ENCODE data around the gene RSPO4.

The RSPO4 gene

GRCh38 chr20:1019344-1019743 lies 17.2 kb upstream of the RSPO4 start:
- Mint-ChIP-seq H3K9me3 (no peaks in the 10 kb centered on the region), H3K4me3 (no peak overlapping the region), H3K4me1 (ENCODE audit: low read depth in 2 of 2) (no peaks in the 10 kb centered on the region), H3K36me3 (ENCODE audit: insufficient read depth) (no peaks in the 10 kb centered on the region), H3K27me3 (peaks cover 38 to 47% of the 10 kb centered on the region in 2 donors), H3K27ac (no peak overlapping the region)
- ATAC-seq (replicated peaks) (no peak), DNase-seq (no peak)

- no peak overlapping the region for H3K4me3 Mint-ChIP-seq
- H3K27ac Mint-ChIP-seq, result no peak overlapping the region
- DNase-seq (no peak), ATAC-seq (replicated peaks) (no peak)
- H3K36me3 Mint-ChIP-seq (ENCODE audit: insufficient read depth), result no peaks in the 10 kb centered on the region
- H3K9me3 Mint-ChIP-seq, result no peaks in the 10 kb centered on the region
- peaks cover 25 to 44% of the 10 kb centered on the region in 2 donors for H3K27me3 Mint-ChIP-seq
- no peaks in the 10 kb centered on the region for H3K4me1 Mint-ChIP-seq (ENCODE audit: low read depth in 2 of 2)
Observed at GRCh38 chr20:1017677-1018076, 15.6 kb upstream of the RSPO4 start.

DNA sequence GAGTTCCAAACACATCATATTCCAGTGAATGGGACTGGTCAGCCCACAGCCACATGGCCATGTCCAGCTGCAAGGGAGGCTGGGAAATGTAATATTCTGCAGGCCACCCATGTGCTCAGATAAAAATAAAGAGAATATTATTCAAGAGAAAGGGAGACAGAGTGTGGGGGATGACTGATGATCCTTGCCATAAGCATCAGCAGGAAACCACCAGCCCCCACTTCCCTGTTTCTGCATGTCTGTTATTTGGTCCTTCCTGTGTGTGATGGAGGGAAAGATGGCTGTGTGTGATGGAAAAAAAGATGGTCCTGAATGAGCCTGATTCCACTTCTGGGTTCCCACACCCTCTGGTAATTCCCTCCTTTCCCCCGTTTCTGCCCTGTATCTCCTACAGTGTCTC lies 13.1 kb upstream of the RSPO4 start:
- Mint-ChIP-seq H3K27ac (no peak overlapping the region), H3K27me3 (peaks cover 33 to 47% of the 10 kb centered on the region in 2 donors), H3K36me3 (ENCODE audit: insufficient read depth) (no peaks in the 10 kb centered on the region), H3K9me3 (no peaks in the 10 kb centered on the region), H3K4me3 (no peak overlapping the region), H3K4me1 (ENCODE audit: low read depth in 2 of 2) (no peaks in the 10 kb centered on the region)
- no peak for DNase-seq
- ATAC-seq (replicated peaks), result no peak

- H3K4me3 Mint-ChIP-seq, result no peak overlapping the region
- no peak overlapping the region for H3K27ac Mint-ChIP-seq
- ATAC-seq (replicated peaks) (no peak), DNase-seq (no peak)
- H3K36me3 Mint-ChIP-seq (ENCODE audit: insufficient read depth), result no peaks in the 10 kb centered on the region
- H3K27me3 Mint-ChIP-seq, result peaks cover 40 to 47% of the 10 kb centered on the region in 2 donors
- no peaks in the 10 kb centered on the region for H3K4me1 Mint-ChIP-seq (ENCODE audit: low read depth in 2 of 2)
- H3K9me3 Mint-ChIP-seq, result no peaks in the 10 kb centered on the region
Observed at GRCh38 chr20:1014471-1014870, 12.4 kb upstream of the RSPO4 start.

DNA sequence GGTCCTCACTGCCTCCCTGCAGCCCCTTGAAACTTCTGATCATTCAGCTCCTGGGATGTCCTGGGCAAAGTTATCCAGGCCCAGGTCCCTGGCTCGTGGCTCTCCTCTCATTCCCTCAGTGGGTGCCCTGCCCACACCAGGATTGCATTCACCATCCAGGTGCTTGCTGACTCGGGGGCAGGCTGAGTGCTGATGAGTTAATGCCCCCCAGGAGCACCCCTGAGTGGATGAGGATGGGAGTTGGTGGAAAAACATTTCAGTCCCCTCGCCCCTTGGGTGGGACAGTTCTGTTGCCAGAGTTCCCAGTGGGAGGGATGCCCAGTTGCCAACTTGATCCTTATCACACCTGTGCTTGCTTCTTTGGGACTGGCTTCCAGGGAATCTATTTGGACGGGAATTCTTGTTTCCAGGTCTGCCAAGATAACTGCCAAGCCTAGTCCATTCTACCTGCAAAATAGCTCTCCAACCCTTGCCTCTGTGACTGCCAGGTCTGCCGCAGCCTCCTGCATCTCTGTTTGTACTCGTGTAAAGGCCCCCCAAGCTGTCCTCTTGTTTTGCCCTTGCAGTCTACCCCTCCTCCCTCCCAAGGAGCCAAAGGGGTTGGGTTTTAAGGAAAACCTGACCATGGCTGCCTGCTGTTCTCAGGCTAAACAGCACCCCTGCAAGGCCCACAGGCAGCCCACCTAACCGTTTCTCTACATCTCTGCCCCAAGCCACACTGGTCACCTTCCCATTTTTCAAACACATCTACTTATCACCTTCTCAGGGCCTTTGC lies 11.6 kb upstream of the RSPO4 start:
- Mint-ChIP-seq H3K36me3 (ENCODE audit: insufficient read depth) (no peaks in the 10 kb centered on the region), H3K27ac (no peak overlapping the region), H3K27me3 (peaks cover 40 to 47% of the 10 kb centered on the region in 2 donors), H3K9me3 (no peaks in the 10 kb centered on the region), H3K4me1 (ENCODE audit: low read depth in 2 of 2) (no peaks in the 10 kb centered on the region), H3K4me3 (no peak overlapping the region)
- DNase-seq (no peak), ATAC-seq (replicated peaks) (no peak)

GRCh38 chr20:1012359-1013168 lies 10.5 kb upstream of the RSPO4 start:
- Mint-ChIP-seq H3K36me3 (ENCODE audit: insufficient read depth) (no peaks in the 10 kb centered on the region), H3K4me1 (ENCODE audit: low read depth in 2 of 2) (no peaks in the 10 kb centered on the region), H3K27ac (no peak overlapping the region), H3K27me3 (peaks cover 42 to 54% of the 10 kb centered on the region in 2 donors), H3K9me3 (no peaks in the 10 kb centered on the region), H3K4me3 (no peak overlapping the region)
- ATAC-seq (replicated peaks) (no peak), DNase-seq (no peak)

DNA sequence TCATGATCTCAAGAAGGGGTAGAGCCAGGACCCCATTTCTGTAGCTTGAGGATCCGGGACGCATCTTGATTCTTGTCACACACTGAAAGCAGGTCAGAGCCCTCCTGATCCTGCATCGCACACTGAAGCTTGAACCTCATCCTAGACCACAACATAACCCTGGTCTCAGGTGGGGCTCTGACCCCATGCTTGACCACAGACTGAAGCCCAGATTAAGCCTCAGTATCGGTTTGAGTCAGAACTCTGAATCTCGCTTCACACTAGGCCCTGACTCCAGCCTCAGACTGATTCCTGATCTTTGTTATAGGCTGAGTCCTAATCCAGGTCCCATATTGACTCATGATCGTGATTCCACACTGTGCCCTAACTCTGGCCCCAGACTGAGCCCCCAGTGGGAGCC lies 8.5 kb upstream of the RSPO4 start:
- H3K36me3 Mint-ChIP-seq (ENCODE audit: insufficient read depth), result no peaks in the 10 kb centered on the region
- no peaks in the 10 kb centered on the region for H3K9me3 Mint-ChIP-seq
- H3K27me3 Mint-ChIP-seq, result peaks cover 35 to 61% of the 10 kb centered on the region in 2 donors
- H3K4me3 Mint-ChIP-seq, result no peak overlapping the region
- H3K4me1 Mint-ChIP-seq (ENCODE audit: low read depth in 2 of 2), result no peaks in the 10 kb centered on the region
- DNase-seq (no peak), ATAC-seq (replicated peaks) (no peak)
- no peak overlapping the region for H3K27ac Mint-ChIP-seq

- no peak overlapping the region for H3K27ac Mint-ChIP-seq
- H3K4me3 Mint-ChIP-seq, result no peak overlapping the region
- H3K4me1 Mint-ChIP-seq (ENCODE audit: low read depth in 2 of 2), result peaks cover 6 to 9% of the 10 kb centered on the region in 2 donors
- no peaks in the 10 kb centered on the region for H3K9me3 Mint-ChIP-seq
- H3K27me3 Mint-ChIP-seq, result peaks cover 54 to 80% of the 10 kb centered on the region in 2 donors
- ATAC-seq (replicated peaks) (no peak), DNase-seq (no peak)
- no peaks in the 10 kb centered on the region for H3K36me3 Mint-ChIP-seq (ENCODE audit: insufficient read depth)
Observed at GRCh38 chr20:1005452-1006027, 3.4 kb upstream of the RSPO4 start.

DNA sequence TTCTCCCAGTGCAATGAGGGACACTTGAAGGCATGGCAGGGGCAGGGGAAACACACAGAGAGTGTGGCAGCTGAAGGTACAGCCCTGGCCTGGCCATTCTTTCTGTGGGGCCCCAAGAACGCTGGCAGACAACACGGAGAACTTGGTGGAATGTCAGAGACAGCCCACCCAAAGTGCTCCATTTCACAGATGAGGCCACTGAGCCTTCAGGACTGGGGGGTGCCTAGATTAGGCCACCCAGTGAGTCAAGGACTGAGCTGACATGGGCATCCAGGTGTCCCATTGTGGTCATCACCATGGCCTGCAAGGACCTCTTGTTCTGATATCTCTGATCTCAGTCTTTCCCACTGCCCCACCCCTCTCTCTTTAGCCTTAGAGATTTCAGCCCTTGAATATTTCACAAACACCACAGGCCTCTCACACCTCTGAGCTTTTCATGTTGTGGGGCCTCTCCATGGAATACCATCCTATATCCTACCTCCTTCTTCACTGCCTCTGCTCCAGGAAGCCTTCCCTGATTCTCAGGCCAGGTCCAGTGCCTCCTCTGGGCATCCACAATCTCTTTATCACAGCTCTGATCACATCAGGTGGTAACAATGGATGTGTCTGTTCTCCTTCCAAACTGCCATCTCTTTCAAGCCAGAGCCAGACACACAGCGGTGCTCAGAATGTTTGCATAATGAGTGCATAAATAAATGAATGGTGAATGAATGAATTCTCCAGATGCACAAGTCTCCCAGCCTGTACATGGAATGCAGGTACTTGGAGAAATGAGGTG lies 2.0 kb upstream of the RSPO4 start:
- Mint-ChIP-seq H3K27ac (no peak overlapping the region), H3K4me1 (ENCODE audit: low read depth in 2 of 2) (peaks cover 6 to 9% of the 10 kb centered on the region in 2 donors), H3K9me3 (no peaks in the 10 kb centered on the region), H3K36me3 (ENCODE audit: insufficient read depth) (no peaks in the 10 kb centered on the region), H3K27me3 (peaks cover 57 to 80% of the 10 kb centered on the region in 2 donors), H3K4me3 (no peak overlapping the region)
- ATAC-seq (replicated peaks) (no peak), DNase-seq (no peak)

DNA sequence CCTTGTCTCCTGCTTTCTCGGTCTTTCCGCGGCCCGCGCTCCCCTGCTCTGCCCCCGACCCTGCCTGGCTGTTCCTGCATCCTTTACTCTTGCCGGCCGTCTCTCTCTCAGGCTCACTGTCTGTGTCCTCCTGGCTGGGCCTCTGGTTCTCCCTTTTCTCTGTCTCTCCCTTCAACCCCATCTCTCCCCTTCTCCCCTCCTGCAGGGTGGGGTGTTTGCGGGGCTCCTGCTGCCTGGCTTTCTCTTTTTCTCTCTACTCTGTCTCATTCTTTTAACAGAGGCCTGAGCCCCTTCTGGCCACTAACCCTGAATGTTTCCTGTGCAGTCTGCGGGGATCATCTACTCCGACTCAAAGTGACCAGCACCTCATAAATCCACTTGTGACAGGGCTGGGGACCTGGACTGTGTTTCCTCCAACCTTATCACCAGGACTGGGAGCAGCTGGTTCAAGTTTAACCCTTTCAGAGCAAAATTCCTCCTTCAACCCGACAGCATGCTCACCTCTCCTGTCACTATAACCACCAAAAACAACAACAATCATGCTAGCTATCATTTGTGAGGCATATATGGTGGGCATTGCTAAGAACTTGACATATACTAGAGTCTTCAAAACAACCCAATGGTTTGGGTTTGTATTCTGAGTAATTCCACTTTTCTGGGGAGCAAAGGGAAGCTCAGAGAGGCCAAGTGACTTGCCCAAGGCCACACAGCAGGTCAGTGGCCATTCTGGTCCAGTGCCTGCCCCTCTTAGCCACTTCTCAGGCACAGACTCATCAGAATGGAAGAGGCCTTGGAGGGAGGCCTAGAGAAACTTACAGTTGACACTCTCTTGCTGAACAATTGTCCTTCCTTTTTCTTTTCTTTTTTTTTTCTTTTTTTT lies 811 bp upstream of the RSPO4 start:
- DNase-seq, result no peak
- Mint-ChIP-seq H3K4me3 (peak overlapping the region in 1 of 2 donors; percentile 30), H3K9me3 (no peaks in the 10 kb centered on the region), H3K4me1 (ENCODE audit: low read depth in 2 of 2) (peaks cover 6 to 9% of the 10 kb centered on the region in 2 donors), H3K27ac (no peak overlapping the region), H3K36me3 (ENCODE audit: insufficient read depth) (no peaks in the 10 kb centered on the region), H3K27me3 (peaks cover 54 to 80% of the 10 kb centered on the region in 2 donors)
- ATAC-seq (replicated peaks), result no peak

DNA sequence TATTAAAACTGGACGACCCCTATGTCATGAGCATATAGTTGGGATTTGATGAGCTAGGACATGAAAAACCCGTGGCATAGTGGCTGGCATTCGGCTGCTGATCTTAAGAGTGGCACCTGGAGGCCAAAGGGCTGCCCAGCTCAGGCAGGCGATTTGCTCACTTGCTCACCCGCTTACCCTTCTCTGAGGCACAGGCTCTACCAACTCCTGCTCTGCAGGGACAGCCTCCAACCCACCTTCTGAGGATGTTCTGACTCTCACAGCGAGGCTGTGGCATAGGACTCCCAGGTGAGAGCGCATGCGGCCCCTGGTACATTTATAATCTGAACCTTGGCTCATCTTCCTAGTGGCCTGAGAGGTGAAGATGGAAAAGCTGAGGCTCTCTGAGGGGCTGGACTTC lies 995 bp downstream of the RSPO4 start:
- Mint-ChIP-seq H3K4me3 (no peak overlapping the region), H3K27ac (no peak overlapping the region), H3K36me3 (ENCODE audit: insufficient read depth) (no peaks in the 10 kb centered on the region), H3K4me1 (ENCODE audit: low read depth in 2 of 2) (peaks cover 6 to 9% of the 10 kb centered on the region in 2 donors), H3K9me3 (no peaks in the 10 kb centered on the region), H3K27me3 (peaks cover 48 to 91% of the 10 kb centered on the region in 2 donors)
- ATAC-seq (replicated peaks) (no peak), DNase-seq (no peak)

DNA sequence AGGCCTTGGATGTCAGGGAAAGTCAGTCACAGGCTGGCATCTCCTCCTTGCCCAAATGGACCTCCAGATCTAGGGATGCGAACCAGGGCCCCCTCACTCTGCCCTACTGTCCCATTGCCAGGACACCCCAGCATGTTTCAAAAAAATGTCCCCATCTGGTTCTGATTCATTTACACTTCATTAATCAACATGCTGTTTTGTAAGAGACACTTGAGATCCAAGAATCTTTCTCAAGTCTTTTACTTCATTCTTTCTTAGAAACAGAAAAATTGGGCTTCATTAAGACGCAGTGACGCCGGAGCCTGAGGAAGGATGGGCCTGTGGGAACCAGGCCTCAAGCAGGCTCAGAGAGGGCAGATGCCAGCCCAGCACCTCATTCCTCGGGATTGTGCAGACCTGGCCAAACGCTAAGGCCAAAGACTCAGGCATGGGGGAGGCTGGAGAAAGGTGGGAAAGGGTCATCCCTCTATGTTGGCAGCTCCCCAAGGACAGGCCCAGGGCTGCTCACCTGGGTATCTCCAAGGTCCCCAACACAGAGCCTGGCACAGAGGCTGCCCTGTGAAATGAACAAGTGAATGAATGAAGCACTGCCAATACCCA lies 3.8 kb downstream of the RSPO4 start:
- Mint-ChIP-seq H3K36me3 (ENCODE audit: insufficient read depth) (no peaks in the 10 kb centered on the region), H3K4me3 (no peak overlapping the region), H3K27me3 (peaks cover 39 to 76% of the 10 kb centered on the region in 2 donors), H3K4me1 (ENCODE audit: low read depth in 2 of 2) (peaks cover 6% of the 10 kb centered on the region in 2 donors), H3K9me3 (no peaks in the 10 kb centered on the region), H3K27ac (no peak overlapping the region)
- no peak for ATAC-seq (replicated peaks)
- DNase-seq, result no peak

Data from effector memory CD8-positive, alpha-beta T cell (primary cell).